Small intestine (tissue), 7 donors: ENCODE results near the gene SHISAL1. TPM values are rescaled to one million over a fixed set of nuclear protein-coding genes. Genes with fewer than 3 reads are reported as not detected.

Experiments used
- DNase-seq, 2 donors: peaks; one replicate each; pipeline versions ENCODE4 v3.0.0 to v3.0.0-alpha.2; 2013
- FAIRE-seq: peaks from 2 replicates; lab custom pipeline; 2012; peaks lifted over from hg19 to GRCh38; lab: Jason Lieb, UNC
- H3K27ac ChIP-seq, 3 donors: one replicate each; pipeline ENCODE4 v1.5.1; 2013; ENCODE audit warnings: low read length in 2 of 3, mild to moderate bottlenecking in 2 of 3, control low read depth in 1 of 3, inconsistent platforms in 1 of 3, low read depth in 1 of 3, moderate library complexity in 1 of 3
- H3K27me3 ChIP-seq, 3 donors: one replicate each; pipeline ENCODE4 v1.6.1; 2013; ENCODE audit warnings: low read length in 3 of 3, inconsistent platforms in 1 of 3; ENCODE audit not compliant: control insufficient read depth in 3 of 3, insufficient read depth in 3 of 3
- H3K36me3 ChIP-seq, 3 donors: one replicate each; pipeline ENCODE4 v1.6.1; 2013; ENCODE audit warnings: low read length in 3 of 3, inconsistent platforms in 1 of 3, low read depth in 1 of 3, mild to moderate bottlenecking in 1 of 3, moderate library complexity in 1 of 3; ENCODE audit not compliant: control insufficient read depth in 3 of 3, insufficient read depth in 2 of 3
- H3K4me1 ChIP-seq, 3 donors: one replicate each; pipeline ENCODE4 v1.6.1; 2013; ENCODE audit warnings: low read length in 2 of 3, inconsistent platforms in 1 of 3, low read depth in 1 of 3, mild to moderate bottlenecking in 1 of 3, moderate library complexity in 1 of 3; ENCODE audit not compliant: control insufficient read depth in 3 of 3, insufficient read depth in 2 of 3
- H3K4me3 ChIP-seq, 3 donors: one replicate each; pipeline ENCODE4 v1.5.1; 2013; ENCODE audit warnings: low read length in 3 of 3, control low read depth in 1 of 3, inconsistent platforms in 1 of 3, low read depth in 1 of 3, mild to moderate bottlenecking in 1 of 3, moderate library complexity in 1 of 3
- H3K9me3 ChIP-seq, 2 donors: one replicate each; pipeline ENCODE4 v1.6.1; 2013; ENCODE audit warnings: low read depth in 1 of 2, low read length in 1 of 2; ENCODE audit not compliant: control insufficient read depth in 2 of 2, insufficient read depth in 1 of 2
- WGBS, 3 donors: extraction: QIAGEN DNeasy Blood & Tissue Kit; methylation state at CpG; one replicate each; pipeline ENCODE4 v1.1.7; 2013; 5-methylcytosine and 5-hydroxymethylcytosine counted together
- polyA plus RNA-seq, 4 donors: library from polyadenylated mRNA; stranded (reverse) in 3 of 4; unstranded in 1 of 4; fragments of 200-250 nt in 3 of 4; fragments of 120-200 nt in 1 of 4; gene quantifications; one replicate each; pipeline versions ENCODE4 v1.2.1 to v1.2.3, GENCODE V29; 2013
- donor health status: healthy with polysubstance abuse.
- donor health status: control.
- donor health status: control.
- donor health status: Bipolar disorder and iron deficiency.
- donor health status: healthy.

SHISAL1 gene
- polyA plus RNA-seq, 4 donors = under 0.01 to 1.2 (median 0.55) TPM

DNA sequence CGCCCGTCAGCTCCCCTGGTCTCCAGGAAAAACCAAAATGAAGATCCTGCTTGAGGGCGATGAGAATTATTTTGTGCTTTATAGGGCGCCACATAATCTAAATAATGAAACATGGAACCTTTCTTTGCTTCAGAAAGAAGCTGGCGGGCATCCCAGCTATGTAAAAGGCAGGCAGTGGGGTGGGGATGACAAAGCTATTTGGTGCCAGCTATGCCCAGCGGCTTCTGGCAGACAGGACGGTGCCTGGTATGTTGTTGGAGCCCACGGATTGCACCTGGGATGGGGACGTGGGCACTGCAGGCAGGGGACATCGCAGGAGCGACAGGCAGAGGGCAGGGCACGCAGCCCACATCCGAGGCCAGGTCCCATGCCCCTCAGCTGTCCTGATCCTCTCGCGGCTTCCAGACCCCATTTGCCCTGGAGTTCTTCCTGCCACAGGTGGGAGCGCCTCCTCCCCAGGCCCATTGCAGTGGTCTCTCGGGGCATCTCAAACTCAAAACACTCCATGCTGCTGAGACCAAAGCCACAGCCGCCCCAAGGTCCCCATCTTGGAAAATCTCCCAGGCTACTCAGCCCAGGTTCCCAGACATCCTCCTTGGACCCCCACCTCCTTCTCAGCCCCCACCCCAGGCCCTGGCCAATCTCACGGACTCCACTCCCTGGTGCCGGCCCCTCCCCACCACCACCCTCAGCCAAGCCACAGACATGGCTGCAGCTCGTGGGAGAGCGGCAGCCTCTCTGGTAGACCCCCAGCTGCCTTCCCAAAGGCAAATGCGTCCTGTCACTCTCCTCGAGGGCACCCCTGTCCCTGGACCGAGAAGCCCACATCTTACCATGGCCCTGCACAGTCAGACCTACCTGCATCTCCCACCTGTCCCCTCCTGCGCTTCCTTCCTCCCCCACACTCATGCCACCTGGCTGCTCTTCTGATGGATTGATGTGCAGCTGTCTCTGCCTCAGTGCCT is 45.7 kb downstream of the SHISAL1 start:
- peaks cover 0 to 4% of the 10 kb centered on the region in 2 donors for H3K9me3 ChIP-seq
- H3K4me3 ChIP-seq = no peak overlapping the region
- DNase-seq (no peak), FAIRE-seq (no peak)
- H3K27ac ChIP-seq = no peak overlapping the region
- H3K27me3 ChIP-seq = no peaks in the 10 kb centered on the region
- no peaks in the 10 kb centered on the region for H3K36me3 ChIP-seq
- 77 to 86% (median 81%) methylated on average over 26 of the region's 26 CpGs for WGBS, 3 donors
- H3K4me1 ChIP-seq = no peaks in the 10 kb centered on the region

DNA sequence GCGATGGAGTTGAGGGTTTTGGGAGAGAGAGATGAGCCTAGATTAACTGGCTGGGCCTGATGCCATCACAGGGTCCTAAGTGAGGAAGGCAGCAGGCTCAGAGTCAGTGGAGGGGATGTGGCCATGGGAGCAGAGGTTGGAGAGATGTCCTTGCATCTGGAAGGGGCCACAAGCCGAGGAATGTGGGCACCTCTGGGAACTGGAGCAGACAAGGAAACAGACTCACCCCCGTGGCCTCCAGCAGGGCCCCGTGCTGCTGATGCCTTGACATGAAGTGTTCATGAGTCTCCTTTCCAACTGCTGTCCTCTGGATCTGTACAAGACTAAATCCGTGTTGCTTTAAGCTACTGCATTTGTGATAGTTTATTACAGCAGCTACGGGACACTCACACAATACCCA is 49.2 kb downstream of the SHISAL1 start:
- no peak for DNase-seq
- Histone ChIP-seq H3K4me1 (no peaks in the 10 kb centered on the region), H3K27ac (no peak overlapping the region), H3K4me3 (no peak overlapping the region), H3K9me3 (peaks cover 0 to 4% of the 10 kb centered on the region in 2 donors), H3K36me3 (no peaks in the 10 kb centered on the region), H3K27me3 (no peaks in the 10 kb centered on the region)
- 77 to 83% (median 81%) methylated on average over 6 of the region's 6 CpGs for WGBS, 3 donors
- no peak for FAIRE-seq

DNA sequence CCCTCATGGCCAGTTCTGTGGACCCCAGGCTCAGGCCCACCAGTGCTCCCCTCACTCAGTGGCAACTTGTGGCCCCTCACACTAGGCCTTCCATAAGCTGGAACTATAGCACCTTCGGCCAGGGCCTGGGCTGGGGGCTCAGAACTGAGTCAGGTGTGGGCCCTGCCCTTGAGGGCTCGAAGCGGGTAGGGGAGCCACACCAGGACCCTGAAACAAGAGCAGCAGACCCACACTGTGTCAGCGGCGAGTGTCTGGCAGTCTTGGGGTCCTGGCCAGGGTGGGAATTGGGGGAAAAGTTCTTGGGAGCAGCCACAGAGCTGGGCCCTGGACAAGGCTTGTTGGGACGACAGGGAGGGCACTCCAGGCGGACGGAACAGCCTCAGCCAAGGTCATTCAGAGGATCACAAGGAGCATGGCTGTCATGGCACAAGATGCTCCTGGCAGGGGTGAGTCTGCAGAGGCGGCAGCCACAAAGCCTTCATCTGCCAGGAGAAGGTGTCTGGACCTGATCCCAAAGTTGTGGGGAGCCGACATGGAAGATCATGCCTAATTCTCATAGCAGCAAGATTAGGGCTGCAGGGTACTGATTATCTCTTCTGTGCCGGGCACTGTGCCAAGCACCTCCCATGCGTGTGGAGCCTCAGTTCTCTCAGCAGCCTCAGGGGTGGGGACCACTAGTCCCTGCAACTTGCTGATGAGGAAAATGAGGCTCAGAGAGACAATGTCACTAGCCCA is 50.7 kb downstream of the SHISAL1 start:
- Histone ChIP-seq H3K27me3 (peaks cover 0 to 3% (median 0%) of the 10 kb centered on the region in 3 donors), H3K36me3 (no peaks in the 10 kb centered on the region), H3K4me3 (no peak overlapping the region), H3K9me3 (peaks cover 0 to 4% of the 10 kb centered on the region in 2 donors), H3K27ac (no peak overlapping the region), H3K4me1 (no peaks in the 10 kb centered on the region)
- no peak for DNase-seq
- no peak for FAIRE-seq
- 53 to 72% (median 65%) methylated on average over 12 of the region's 12 CpGs for WGBS, 3 donors

DNA sequence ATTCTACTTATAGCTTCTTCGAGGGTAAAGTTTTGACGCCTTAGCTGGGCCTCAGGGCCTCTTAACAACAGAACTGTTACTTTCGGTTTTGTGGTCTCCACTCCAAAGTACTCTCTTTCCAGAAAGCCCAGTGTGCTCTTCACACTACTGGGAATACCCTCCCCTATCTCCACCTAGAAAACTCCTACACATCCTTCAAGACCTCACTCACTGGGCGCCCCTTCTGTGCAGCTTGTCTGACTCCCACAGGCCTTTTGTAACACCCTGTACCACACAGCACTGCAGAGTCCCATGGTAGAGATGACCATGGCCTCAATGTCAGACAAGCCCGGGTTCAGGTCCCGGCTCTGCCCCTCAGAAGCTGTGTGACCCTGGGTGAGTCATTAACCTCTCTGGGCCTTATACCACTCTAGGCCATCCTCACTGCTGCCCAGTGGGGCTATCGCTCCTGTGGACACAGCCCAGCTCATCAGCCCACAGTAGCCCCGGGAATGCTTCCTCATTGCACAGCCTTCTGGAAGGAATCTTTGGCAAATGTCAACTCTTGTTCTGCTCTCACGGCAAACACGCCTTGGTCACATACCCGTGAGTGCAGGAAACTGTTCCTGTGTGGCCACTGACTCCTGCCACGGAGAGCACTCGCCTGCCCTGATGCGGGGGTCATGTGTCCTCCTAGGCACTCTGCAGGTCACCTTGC is 51.4 kb downstream of the SHISAL1 start:
- Histone ChIP-seq H3K27ac (no peak overlapping the region), H3K9me3 (peaks cover 0 to 4% of the 10 kb centered on the region in 2 donors), H3K4me1 (no peaks in the 10 kb centered on the region), H3K36me3 (no peaks in the 10 kb centered on the region), H3K27me3 (peaks cover 0 to 3% (median 0%) of the 10 kb centered on the region in 3 donors), H3K4me3 (no peak overlapping the region)
- DNase-seq (no peak), FAIRE-seq (no peak)
- 73 to 75% (median 74%) methylated on average over 14 of the region's 14 CpGs for WGBS, 3 donors

DNA sequence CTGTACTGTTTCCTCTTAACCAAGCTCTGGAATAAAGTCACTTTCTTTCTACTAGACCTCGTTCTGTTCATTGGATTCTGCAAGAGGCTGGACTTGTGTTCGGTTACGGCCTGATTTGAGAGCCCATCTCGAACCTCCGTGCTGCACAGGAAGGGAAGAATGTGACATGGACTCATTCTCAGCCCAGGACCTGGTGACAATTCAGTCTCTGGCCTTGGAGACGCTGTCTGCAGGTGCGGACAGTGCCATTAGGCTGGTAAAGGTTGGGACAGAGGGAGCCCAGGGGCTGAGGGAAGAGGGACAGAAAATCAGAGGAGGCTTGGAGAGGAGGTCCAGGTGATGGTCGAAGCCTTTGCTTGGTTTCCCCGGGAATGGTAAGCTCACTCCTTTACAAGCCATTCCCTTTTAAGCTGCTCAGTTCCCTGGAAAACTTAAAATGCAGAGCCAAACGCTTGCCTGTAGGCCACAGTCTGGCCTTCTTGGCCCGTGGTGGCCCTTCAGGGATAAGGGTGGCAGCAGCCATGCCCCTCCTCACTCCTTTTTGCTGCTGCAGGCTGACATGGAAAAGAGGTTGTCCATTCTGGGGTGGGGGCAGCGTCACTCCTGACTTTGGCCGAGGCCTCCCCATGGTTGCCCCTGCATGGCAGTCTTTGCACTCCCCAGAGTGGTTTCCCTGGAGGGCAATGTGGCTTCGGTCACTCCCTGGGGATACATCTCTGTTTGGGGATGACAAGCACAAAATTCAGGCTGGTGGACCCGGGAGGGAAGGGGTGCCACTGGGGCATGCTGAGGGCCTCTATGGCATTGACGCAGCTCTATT is 52.3 kb downstream of the SHISAL1 start:
- Histone ChIP-seq H3K4me1 (no peaks in the 10 kb centered on the region), H3K27me3 (peaks cover 0 to 3% (median 0%) of the 10 kb centered on the region in 3 donors), H3K4me3 (no peak overlapping the region), H3K36me3 (no peaks in the 10 kb centered on the region), H3K9me3 (peaks cover 0 to 3% of the 10 kb centered on the region in 2 donors), H3K27ac (no peak overlapping the region)
- DNase-seq (no peak), FAIRE-seq (no peak)
- WGBS, 3 donors = 80 to 81% (median 81%) methylated on average over 16 of the region's 16 CpGs

DNA sequence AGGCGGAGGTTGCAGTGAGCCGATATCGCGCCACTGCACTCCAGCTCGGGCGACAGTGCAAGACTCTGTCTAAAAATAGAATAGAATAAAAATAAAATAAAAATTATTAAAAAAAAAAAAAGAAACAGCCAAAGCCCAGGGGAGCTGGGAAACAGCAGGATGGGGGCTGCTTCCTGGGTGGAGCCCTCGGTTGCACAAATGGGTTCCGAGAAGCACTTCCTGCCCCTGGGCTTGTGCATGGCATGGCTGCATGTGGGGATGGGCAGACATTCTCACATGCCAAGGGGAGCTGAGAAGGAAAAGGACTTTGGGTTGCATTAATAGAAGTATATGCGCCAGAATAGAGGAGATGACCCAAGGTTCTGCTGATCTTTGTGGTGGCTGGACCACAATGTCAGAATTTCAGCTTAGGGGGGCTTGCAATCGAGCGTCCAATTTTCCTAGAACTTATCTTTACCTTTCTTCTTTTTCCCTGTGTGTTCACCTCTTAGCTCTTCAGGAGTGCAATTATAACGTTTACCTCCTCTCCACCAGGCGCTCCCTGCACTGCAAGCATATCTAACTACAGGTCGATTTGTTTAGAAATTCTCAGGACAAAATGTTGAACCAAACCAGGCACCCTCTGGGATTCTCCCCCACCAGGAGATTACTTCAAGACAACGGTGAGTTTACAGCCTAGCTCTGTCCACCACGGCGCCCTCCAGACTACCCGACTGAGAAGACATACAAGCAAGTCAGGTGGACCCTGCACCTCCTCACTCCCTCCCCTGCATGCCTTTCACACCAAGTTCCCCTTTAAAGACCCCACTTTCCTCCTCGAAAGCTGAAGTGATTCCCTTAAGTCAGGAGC is 53.2 kb downstream of the SHISAL1 start:
- no peak overlapping the region for H3K27ac ChIP-seq
- no peaks in the 10 kb centered on the region for H3K9me3 ChIP-seq
- H3K4me3 ChIP-seq = no peak overlapping the region
- no peaks in the 10 kb centered on the region for H3K36me3 ChIP-seq
- peaks cover 0 to 3% (median 0%) of the 10 kb centered on the region in 3 donors for H3K27me3 ChIP-seq
- FAIRE-seq (no peak), DNase-seq (no peak)
- H3K4me1 ChIP-seq = no peaks in the 10 kb centered on the region
- WGBS, 3 donors = 73 to 76% (median 74%) methylated on average over 19 of the region's 19 CpGs
